ENCODE results near the gene CCDC142. TPM values are rescaled to one million over a fixed set of nuclear protein-coding genes. Genes with fewer than 3 reads are reported as not detected.

CCDC142 gene
- total and polyA plus RNA-seq, 9 of the 15 experiments (the other 6 are each of a cell fraction or from before 2014, with no cell fraction given): 0.55 to 11.7 (median 7.2) TPM

DNA sequence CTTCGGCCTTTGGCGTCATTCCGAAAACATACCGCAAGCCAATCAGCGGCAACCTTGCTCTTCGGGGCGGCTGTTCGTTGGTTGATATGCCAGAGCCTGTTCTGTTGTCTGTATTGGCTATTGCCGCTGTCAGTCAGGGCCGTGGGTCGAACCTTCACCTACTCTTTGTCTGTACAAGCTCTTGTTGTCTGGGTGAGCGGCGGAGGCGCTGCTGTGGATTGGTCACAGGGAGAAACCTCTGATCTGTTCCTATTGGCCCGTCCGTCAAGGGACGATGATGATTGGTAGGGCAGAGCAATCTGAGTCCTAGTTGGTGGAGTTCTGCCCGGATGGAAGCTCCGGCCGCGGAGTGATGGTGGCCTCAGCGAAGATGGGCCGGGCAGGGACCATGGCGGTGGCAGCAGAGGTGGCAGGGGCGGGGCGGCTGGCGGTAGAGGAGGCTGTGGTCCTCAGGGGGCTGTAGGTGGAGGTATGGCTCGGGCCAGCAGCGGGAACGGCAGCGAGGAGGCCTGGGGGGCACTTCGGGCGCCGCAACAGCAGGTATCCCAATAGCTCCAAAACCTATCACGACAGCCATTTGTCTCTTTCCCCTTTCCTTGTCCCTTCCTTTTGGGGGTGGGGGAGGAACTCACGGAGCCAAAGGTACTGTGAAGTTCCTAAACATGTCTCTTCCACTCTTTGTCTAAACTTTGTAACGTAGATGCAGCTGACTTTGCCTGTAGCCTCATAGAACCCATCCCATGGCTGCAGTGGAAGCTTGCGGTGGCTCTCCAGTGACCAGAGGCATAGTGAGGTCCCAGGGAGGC lies 24.5 kb downstream of the CCDC142 start, which contains the start of gene WBP1 (continued):
- TF ChIP-seq, protein P1, sequence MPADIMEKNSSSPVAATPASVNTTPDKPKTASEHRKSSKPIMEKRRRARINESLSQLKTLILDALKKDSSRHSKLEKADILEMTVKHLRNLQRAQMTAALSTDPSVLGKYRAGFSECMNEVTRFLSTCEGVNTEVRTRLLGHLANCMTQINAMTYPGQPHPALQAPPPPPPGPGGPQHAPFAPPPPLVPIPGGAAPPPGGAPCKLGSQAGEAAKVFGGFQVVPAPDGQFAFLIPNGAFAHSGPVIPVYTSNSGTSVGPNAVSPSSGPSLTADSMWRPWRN (IDR thresholded peaks at IDR 0.05; ENCODE audit: low read depth): no peak
- TF ChIP-seq, protein P2, sequence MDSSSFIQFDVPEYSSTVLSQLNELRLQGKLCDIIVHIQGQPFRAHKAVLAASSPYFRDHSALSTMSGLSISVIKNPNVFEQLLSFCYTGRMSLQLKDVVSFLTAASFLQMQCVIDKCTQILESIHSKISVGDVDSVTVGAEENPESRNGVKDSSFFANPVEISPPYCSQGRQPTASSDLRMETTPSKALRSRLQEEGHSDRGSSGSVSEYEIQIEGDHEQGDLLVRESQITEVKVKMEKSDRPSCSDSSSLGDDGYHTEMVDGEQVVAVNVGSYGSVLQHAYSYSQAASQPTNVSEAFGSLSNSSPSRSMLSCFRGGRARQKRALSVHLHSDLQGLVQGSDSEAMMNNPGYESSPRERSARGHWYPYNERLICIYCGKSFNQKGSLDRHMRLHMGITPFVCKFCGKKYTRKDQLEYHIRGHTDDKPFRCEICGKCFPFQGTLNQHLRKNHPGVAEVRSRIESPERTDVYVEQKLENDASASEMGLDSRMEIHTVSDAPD (CRISPR knock-in tag; IDR thresholded peaks at IDR 0.05): no peak
- peak; percentile 82 for TF ChIP-seq CHD2 (IDR thresholded peaks at IDR 0.05; ENCODE audit: low read depth, low read length)
- TF ChIP-seq ERF (CRISPR knock-in tag; IDR thresholded peaks at IDR 0.05): no peak
- TF ChIP-seq, protein P3, sequence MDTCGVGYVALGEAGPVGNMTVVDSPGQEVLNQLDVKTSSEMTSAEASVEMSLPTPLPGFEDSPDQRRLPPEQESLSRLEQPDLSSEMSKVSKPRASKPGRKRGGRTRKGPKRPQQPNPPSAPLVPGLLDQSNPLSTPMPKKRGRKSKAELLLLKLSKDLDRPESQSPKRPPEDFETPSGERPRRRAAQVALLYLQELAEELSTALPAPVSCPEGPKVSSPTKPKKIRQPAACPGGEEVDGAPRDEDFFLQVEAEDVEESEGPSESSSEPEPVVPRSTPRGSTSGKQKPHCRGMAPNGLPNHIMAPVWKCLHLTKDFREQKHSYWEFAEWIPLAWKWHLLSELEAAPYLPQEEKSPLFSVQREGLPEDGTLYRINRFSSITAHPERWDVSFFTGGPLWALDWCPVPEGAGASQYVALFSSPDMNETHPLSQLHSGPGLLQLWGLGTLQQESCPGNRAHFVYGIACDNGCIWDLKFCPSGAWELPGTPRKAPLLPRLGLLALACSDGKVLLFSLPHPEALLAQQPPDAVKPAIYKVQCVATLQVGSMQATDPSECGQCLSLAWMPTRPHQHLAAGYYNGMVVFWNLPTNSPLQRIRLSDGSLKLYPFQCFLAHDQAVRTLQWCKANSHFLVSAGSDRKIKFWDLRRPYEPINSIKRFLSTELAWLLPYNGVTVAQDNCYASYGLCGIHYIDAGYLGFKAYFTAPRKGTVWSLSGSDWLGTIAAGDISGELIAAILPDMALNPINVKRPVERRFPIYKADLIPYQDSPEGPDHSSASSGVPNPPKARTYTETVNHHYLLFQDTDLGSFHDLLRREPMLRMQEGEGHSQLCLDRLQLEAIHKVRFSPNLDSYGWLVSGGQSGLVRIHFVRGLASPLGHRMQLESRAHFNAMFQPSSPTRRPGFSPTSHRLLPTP (IDR thresholded peaks at IDR 0.05; ENCODE audit: borderline replicate concordance, extremely low read depth, insufficient read length): no peak
- TF ChIP-seq GABPA (tag; conservative IDR thresholded peaks at IDR 0.05; ENCODE audit: low read depth): peak; percentile 59
- TF ChIP-seq, protein P4, sequence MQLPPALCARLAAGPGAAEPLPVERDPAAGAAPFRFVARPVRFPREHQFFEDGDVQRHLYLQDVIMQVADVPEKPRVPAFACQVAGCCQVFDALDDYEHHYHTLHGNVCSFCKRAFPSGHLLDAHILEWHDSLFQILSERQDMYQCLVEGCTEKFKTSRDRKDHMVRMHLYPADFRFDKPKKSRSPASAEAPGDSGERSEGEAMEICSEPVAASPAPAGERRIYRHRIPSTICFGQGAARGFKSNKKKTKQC (CRISPR knock-in tag; IDR thresholded peaks at IDR 0.05): no peak
- no peak for TF ChIP-seq ZNF77 (CRISPR knock-in tag; IDR thresholded peaks at IDR 0.05)
- TF ChIP-seq, protein P5, sequence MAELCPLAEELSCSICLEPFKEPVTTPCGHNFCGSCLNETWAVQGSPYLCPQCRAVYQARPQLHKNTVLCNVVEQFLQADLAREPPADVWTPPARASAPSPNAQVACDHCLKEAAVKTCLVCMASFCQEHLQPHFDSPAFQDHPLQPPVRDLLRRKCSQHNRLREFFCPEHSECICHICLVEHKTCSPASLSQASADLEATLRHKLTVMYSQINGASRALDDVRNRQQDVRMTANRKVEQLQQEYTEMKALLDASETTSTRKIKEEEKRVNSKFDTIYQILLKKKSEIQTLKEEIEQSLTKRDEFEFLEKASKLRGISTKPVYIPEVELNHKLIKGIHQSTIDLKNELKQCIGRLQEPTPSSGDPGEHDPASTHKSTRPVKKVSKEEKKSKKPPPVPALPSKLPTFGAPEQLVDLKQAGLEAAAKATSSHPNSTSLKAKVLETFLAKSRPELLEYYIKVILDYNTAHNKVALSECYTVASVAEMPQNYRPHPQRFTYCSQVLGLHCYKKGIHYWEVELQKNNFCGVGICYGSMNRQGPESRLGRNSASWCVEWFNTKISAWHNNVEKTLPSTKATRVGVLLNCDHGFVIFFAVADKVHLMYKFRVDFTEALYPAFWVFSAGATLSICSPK (IDR thresholded peaks at IDR 0.05; ENCODE audit: borderline replicate concordance): no peak
- no peak for TF ChIP-seq ZFX (CRISPR knock-in tag; IDR thresholded peaks at IDR 0.05)
- TF ChIP-seq, protein P6, sequence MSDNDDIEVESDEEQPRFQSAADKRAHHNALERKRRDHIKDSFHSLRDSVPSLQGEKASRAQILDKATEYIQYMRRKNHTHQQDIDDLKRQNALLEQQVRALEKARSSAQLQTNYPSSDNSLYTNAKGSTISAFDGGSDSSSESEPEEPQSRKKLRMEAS (CRISPR knock-in tag; IDR thresholded peaks at IDR 0.05): no peak
- no peak for TF ChIP-seq ARNT (IDR thresholded peaks at IDR 0.05)
- no peak for TF ChIP-seq HDAC8 (tag; IDR thresholded peaks at IDR 0.05)
- no peak for TF ChIP-seq ZNF146 (CRISPR knock-in tag; IDR thresholded peaks at IDR 0.05; ENCODE audit: unreplicated experiment)
- TF ChIP-seq ZNF212 (CRISPR knock-in tag; IDR thresholded peaks at IDR 0.05): no peak
- TF ChIP-seq SNRNP70 (optimal IDR thresholded peaks at IDR 0.05; ENCODE audit: low read depth, low read length): no peak
- TF ChIP-seq BRD4 (IDR thresholded peaks at IDR 0.05): no peak
- TF ChIP-seq, protein P7, sequence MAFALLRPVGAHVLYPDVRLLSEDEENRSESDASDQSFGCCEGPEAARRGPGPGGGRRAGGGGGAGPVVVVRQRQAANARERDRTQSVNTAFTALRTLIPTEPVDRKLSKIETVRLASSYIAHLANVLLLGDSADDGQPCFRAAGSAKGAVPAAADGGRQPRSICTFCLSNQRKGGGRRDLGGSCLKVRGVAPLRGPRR (CRISPR knock-in tag; IDR thresholded peaks at IDR 0.05): no peak
- TF ChIP-seq L3MBTL2 (IDR thresholded peaks at IDR 0.05): peak; percentile 55; the same call in 1 of the 2 replicates
- no peak for TF ChIP-seq ZNF184 (CRISPR knock-in tag; IDR thresholded peaks at IDR 0.05)
- peak in 1 of 2 experiments; percentile 53; a peak in 1 of 4 replicates for TF ChIP-seq HDAC1 (IDR thresholded peaks at IDR 0.05)

Data from K562 (cell line).